GM18873 (cell line): Measurements from ENCODE around the gene IMMP1L.
"Not testable (repeated sequence)": the region's sequence is repeated elsewhere in the genome, so short reads cannot be mapped to it uniquely, and the experiment has no call there.

Source experiments
- ATAC-seq: cut with Tn5 transposase; IDR thresholded peaks from one replicate; pipeline ENCODE4 v1.9.1; 2021; ENCODE audit warnings: mild to moderate bottlenecking, moderate library complexity, moderate number of reproducible peaks; ENCODE audit not compliant: unreplicated experiment, low FRiP score

The IMMP1L gene, protein sequence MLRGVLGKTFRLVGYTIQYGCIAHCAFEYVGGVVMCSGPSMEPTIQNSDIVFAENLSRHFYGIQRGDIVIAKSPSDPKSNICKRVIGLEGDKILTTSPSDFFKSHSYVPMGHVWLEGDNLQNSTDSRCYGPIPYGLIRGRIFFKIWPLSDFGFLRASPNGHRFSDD

DNA sequence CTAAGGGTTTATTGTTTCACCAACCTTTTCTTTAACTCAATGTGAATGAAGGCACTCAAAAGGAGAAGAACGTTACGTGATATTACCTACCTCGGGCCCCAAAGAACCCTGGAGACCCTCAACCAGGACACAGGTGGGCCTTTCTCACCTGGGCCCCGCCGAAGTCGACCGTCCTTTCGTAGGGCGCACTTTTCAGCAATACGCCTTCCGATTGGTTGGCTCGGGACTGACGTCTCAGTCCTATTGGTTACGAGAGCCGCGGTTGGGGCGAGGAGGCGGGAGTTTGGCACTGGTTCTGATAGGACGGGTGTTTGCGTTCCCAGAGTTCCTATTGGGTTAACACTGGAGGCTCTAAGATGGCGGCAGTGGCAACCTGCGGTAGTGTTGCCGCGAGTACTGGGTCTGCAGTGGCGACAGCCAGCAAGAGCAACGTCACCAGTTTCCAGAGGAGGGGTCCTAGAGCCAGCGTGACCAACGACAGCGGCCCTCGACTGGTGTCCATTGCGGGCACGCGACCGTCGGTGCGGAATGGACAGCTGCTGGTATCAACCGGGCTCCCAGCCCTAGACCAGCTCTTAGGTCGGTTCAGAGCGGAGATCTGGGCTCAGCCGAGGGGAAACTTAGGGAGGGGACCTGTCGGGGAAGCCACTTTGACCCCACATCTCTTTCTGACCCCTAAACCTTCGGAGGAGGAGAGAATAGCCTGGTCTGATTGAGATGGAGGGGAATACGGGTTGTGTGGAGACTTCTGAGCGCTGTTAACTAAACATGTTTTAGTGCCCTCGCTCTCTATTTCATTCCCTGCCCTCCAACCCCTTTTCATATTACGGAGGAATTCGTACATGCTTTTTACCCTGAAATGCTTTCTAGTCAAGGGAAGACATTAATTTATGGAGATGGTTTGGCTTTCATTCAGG is at the start of gene IMMP1L, which contains the start of gene ELP4:
Gene IMMP1L, minus strand, starts transcription at position 194 of the 917 bp plus-strand sequence. CDS start 46,346 bp downstream, outside the sequence.
Gene ELP4, plus strand, starts transcription at position 339 of the 917 bp plus-strand sequence. Its CDS starts 18 bp downstream, at position 357.
- peak; percentile 100 for ATAC-seq

DNA sequence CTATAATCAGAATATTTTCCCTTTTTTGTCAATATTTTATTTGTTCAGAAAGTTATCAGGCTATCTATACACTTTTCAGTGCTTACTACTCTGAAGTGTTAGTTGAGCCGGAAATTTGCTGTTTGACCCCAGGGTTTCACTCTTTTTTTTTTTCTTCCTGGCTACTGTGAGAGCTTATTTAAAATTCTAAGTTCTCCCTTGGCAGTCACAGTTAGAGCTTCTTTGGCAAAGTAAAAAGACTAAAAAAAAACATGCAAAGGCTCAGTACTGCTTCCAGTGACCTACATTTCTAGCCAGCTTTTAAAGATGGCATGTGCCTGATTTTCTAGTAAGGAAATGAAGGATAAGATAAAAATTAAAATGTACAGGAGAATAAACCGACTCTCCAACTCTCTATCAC is 48.6 kb upstream of the IMMP1L start:
- ATAC-seq, result no peak

DNA sequence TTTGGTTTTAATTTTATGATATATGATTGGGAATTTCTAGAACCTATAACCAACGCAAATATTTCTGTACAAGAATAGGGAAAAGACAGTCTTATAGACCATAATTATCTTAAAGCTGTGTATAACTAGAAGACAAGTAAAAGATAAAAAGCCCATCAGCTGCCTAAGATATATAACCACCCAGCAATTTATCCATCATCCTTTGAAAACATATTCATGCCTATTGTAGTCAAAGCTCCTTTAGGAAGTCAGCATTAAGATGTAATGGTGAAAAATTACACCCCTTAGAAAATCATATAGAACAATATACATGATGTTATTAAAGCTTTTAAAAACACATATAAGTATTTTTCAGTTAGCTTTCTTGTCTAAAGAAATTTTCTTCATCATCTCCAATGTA is 46.5 kb upstream of the IMMP1L start:
- ATAC-seq, result no peak

DNA sequence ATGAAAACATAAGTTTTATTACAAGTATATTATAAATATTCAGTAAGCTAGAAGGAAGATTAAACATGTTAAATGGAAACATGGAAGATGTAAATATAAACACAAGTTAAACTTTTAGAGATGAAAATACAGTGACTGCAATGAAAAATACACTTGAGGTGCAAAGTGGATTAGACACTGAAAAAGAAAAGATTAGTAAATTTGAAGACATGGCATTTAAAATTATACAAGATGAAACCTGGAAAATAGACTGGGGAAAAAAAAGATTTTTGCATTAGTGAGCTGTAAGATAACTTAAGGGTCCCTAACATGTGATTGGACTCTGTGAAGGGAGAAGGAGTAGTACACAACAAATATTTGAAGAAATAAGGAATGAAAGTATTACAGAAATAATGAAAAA is 33.4 kb upstream of the IMMP1L start:
- ATAC-seq, result no peak

DNA sequence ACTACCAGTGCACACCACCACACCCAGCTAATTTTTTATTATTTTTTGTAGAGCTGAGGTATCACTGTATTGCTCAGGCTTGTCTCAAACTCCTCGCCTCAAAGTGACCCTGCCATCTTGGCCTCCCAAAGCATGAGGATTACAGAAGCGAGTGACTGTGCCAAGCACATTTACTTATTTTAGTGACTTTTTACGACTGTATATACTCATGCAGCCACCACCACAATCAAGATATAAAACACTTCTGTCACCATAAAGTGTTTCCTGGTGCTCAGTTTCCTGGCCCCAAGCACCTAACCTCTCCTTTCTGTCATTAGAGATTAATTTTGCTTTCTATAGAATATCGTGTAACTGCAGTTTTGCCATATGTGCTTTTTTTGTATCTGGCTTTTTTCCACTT is 26.1 kb upstream of the IMMP1L start:
- no peak for ATAC-seq

DNA sequence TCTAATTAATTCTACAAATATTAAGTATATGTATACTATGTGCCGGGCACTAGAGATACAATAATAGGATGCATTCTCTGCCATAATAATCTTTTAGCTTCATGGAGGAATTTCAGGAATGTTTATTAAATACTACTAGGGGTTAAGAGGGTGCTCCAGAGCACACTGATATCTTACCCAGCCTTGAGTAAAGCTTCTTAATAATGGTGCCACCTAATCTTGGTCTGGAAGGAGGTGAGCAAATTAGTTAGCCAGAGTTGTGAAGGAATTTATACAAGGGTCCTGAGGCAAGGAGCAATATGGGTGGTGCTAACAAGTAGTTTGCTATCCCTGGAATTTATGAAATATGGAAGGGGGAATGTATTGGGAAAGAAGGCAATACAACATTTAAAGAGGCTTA is 21.9 kb upstream of the IMMP1L start:
- ATAC-seq, result no peak

DNA sequence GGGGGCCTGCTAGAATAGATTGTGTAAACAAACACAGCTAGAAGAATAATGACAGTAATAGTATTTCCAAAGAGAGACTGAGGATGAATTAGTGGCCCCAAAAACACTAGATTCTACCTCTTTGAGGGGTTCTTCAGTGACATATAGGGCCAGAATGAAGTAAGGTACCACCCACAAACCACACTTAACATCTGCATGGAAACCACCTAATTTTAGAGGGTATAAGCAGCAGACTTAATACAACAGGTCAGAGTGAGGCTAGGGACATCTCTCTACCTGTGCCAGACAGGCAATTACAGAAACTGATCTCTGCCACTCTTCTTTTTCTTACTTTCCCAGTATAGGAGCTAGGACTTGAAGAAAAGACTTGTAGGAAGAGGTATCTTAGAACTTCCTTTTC is 20.3 kb upstream of the IMMP1L start:
- ATAC-seq, result peak; percentile 55

DNA sequence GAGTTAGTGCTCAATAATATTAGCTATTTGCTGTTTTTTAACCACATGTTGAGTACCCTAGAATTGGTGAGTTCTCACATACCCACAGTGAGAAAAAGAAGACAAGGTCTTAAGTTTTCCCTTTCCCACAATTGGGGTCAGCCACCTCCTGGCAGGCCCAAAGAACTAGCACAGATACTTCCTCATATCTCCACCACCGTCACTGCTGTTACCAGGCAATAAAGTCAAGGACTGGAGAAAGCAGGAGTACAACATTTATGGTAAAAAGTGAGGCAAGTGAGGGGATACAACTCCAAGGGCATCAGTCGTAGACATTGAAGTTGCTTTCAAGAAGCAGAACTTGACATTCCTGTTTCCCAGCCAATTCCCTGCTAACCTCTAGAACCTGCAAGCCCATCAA is 19.8 kb upstream of the IMMP1L start:
- no peak for ATAC-seq

DNA sequence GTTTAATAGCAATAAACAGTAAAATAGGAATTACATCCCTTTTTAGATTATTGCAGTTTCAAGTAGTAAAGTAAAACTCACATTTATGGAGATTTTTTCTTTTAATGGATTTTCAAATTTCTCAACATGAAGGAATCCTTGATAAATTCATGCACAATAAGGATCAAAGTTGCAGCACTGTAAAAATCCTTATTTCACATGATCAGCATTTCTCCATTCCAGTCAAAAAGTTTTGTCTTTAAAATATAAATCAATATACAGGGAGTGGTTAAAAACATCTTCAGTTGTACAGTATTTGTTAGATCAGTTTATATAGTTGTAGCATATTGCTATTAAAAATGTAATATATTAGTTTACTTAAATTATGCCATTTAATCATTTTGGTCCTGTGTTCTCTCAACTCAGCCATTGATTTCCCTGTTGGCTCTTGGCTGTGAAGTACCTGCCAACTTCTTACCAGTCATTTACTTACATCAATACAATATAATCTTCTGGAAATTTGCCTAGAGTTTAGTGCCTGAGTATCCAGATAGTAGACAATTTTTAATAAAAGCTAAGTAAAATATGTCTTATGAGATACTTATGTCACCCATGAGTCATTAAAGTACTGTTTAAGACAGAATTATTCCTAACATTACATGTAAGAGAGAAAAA is 12.2 kb upstream of the IMMP1L start:
- ATAC-seq, result no peak

DNA sequence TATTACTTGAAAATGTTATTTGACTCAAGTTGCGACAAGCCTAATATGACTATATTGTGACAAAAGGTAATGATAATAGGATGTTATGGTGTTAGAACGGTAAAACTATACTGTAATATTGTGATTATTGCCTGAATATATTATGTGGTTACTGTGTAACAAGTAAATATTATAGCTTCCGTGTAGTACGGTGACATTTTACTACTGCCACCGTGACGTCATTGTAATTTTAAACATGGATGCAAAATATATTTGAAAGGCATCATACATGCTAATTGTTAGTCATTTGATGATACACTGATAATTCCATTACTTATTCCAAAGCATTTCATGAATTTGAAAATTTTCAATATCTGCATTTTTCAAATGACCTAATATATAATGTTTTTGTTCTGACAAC is 2.7 kb upstream of the IMMP1L start:
- no peak for ATAC-seq

DNA sequence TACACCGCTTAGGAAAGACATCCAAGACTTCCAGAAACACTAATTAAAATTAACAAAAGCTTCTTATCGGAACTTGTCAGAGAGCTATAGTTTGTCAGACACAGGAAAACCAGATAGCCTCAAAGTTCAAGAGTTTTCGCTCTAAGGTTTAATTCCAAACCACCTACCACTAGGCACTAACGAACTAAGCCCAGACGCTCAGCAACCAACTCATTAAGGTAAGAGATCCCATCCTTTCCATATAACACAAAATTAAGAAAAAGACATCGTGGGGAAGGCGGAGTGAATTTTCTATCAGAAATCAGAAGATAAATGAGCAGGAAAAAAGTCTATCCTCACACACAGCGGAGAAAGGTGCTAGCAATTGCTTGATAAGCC is 382 bp downstream of the IMMP1L start:
- peak; percentile 8 for ATAC-seq

DNA sequence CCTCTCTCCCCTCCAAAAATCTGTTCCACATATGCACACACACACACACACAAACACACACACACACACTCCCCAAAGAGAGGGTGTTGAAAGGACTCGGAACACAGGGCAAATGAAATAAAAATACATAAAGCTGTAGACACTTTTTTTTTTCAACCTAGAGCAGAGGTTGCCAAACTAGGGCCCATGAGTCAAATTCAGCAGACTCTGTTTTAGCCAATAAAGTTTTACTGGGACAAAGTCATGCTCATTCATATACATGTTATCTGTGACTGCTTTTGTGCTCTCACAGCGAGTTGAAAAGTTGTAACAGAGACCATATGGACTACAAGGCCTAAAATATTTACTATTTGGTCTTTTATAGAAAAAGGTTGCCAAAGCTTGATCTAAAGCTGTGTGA is 8.9 kb downstream of the IMMP1L start:
- ATAC-seq, result no peak

DNA sequence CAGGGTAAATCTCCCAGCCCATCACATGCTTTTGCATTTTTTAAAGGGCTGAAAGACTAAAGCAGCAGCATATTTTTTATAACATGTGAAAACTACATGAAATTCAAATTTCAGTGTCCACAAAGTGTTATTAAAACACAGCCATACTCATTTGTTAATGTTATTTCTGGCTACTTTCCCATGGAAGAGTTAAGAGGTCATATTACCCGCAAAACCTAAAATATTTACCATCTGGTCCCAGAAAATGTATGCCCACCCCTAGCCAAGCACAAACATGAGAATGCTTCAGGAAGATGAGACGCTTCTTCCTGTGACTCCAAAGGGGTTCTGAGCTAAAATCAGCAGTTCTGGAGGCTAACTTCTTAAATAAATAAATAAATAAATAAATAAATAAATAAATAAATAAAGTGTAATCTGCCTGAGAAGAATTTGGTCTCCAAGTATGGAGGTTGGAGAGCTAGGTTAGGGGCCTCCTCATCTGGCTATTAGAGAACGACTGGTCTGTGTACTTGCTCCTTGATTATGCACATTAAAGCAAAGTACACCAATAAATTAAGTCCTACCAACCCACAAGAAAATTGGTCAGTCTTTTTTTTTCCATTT is 9.7 kb downstream of the IMMP1L start:
- no peak for ATAC-seq

DNA sequence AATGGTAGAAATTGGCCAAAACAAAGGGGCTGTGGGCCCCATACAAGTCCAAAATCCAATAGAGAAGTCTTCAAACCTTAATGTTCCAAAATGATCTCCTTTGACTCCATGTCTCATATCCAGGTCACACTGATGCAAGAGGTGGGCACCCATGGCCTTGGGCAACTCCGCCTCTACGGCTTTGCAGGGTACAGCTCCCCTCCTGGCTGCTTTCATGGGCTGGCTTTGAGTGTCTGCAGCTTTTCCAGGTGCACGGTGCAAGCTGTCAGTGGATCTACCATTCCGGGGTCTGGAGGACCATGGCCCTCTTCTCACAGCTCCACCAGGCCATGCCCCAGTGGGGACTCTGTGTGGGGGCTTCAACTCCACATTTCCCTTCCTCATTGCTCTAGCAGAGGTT is 15.7 kb downstream of the IMMP1L start:
- not testable (repeated sequence) for ATAC-seq

DNA sequence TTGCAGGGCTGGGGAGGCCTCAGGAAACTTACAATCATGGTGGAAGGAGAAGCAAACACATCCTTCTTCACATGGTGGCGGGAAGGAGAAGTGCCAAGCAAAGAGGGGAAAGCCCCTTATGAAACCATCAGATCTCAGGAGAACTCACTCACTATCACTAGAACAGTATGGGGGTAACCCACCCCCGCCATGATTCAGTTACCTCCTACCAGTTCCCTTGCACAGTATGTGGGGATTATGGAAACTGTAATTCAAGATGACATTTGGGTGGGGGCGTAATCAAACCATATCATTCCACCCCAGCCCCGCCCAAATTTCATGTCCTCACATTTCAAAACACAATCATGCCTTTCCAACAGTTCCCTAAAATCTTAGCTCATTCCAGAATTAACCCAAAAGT is 16.2 kb downstream of the IMMP1L start:
- ATAC-seq, result no peak

DNA sequence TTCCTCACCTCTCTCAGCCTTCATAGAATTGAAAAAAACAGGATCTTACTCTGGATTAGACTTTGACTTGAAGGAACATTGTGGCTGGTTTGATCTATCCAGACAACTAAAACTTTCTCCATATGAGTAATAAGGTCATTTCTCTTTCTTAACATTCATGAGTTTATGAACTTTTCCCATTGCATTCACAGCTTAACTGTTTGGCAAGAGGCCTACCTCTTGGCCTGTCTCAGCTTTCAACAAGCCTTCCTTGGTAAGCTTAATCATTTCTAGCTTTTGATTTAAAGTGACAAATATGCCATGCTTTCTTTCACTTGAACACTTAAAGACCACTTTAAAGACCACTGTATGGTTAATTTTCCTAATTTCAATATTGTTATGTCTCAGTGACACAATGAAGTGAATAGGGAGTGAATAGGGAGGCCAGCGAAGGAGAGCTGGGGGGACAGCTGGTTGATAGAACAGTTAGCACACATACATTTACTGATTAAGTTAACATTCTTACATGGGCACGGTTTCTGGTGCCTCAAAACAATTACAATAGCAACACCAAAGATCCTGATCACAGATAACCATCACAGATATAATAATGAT is 17.0 kb downstream of the IMMP1L start:
- ATAC-seq, result no peak

DNA sequence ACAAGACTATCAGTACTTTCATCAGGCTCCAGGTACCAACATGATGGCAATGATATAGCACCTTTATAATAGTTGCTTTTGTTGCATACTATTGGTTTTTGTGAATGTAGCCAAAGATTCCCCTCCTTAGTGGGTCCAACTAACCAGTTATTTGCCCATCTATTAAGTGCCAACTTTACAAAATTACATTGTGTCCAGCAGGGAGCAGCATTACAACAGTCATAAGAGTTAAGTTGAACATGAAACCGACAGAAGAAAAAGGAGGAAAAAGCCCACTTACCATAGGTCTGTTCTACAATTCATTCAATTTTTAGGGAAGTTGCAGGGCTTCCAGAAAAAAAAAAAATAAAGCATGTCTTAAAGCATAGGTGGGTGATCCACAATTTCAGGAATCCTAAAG is 21.6 kb downstream of the IMMP1L start:
- no peak for ATAC-seq

DNA sequence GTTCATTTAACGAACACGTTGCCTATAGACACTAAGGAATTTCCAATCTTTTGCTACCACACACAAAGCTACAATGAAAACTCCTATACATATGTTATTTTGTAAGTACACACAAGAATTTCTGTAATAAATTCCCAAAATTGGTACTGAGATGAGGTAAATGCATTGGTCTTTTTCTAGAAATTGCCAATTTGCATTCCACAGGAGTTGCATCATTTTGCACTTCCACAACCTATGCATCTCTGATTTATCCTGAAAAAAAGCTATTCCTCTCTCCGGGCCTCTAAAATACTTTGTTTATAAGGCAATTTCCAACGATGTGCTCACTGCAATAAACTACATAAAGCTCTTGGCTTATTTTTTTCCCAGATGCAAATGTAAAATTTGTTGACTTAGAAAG is 24.9 kb downstream of the IMMP1L start:
- no peak for ATAC-seq

DNA sequence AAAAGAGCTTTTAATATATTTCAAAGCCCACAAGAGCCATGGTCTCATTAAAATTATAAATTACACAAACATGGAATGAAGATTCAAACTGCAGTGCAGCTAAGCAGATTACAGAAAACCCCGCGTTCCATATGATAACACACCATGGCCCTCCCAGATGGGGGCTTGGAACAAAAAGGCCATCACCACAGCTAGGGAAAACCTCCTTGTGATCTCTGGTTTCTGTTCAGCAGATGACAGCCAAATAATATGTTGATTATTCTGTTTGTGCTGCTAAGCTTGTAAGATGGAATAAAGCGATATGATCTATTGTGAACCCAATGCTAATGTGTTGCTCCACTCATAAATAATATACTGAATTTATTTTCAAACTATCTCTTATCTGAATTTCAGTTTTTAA is 28.5 kb downstream of the IMMP1L start:
- ATAC-seq, result no peak

DNA sequence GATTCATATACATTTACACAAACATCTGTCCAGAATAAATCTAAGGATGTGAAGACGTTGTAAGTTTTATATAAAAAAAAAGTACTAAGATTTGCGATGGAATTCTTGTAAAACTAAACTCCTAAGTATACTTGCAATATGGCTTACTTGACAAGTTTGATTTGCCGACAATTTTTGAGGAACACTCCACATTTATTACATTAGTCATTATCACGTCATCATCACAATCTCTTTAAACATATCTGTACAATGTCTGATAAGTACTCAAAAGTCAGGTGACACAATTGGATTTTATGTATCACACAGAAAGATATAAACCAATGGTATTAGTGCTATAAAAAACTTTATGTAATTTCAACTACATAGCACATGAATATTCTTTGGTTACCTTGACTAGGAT is 30.4 kb downstream of the IMMP1L start:
- ATAC-seq, result no peak

DNA sequence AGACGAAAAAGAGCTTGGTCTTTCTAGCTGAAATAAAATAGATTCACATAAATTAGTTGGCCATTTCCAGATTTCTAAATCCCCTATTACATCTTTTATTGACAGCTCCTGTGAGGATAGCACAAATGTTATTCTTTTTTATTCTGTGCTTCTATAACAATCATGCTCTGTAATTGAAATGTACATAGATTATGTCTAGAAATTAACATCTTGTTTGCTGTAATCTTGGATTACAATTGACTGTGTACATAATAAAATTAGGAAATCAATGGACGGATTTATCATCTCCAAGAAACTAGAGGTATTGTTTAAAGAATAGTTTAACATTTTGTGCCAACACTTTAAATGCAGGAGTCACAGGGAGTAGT is 31.2 kb downstream of the IMMP1L start:
- no peak for ATAC-seq
